HepG2 (cell line): Measurements from ENCODE around the gene SNPH. TPM values are rescaled to one million over a fixed set of nuclear protein-coding genes. Genes with fewer than 3 reads are reported as not detected.
A peak's percentile ranks its signal among the peaks of the same experiment; 100 is the strongest.

Experiments
- FOXP4 ChIP-seq: sonication (generic); formaldehyde crosslinking; IDR thresholded peaks from 2 replicates; pipeline ENCODE4 v1.4.0; 2020; ENCODE audit warnings: missing genetic modification reagents
- HINFP ChIP-seq: sonication (generic); formaldehyde crosslinking; IDR thresholded peaks from 2 replicates; pipeline ENCODE4 v1.4.0; 2020; ENCODE audit warnings: low read depth, mild to moderate bottlenecking, missing genetic modification reagents
- HMG20B ChIP-seq: conservative IDR thresholded peaks from 2 replicates; pipeline ENCODE4 v1.6.1; 2016; ENCODE audit warnings: missing genetic modification reagents, missing compliant biosample characterization
- KLF15 ChIP-seq: sonication (generic); formaldehyde crosslinking; IDR thresholded peaks from 2 replicates; pipeline ENCODE4 v1.8.1; 2023; ENCODE audit warnings: borderline replicate concordance, mild to moderate bottlenecking, inconsistent platforms, missing genetic modification reagents, mixed read lengths
- LRRFIP1 ChIP-seq: sonication (generic); formaldehyde crosslinking; conservative IDR thresholded peaks from 2 replicates; pipeline ENCODE4 v1.4.0; 2020; ENCODE audit warnings: missing genetic modification reagents
- NAIF1 ChIP-seq: sonication (generic); formaldehyde crosslinking; IDR thresholded peaks from 2 replicates; pipeline ENCODE4 v1.5.0; 2020; ENCODE audit warnings: mild to moderate bottlenecking, missing genetic modification reagents, borderline replicate concordance
- POGZ ChIP-seq: sonication (generic); formaldehyde crosslinking; IDR thresholded peaks from 2 replicates; pipeline ENCODE4 v1.4.0; 2020; ENCODE audit warnings: mild to moderate bottlenecking, missing genetic modification reagents
- RXRA ChIP-seq: sonication (generic); formaldehyde crosslinking; IDR thresholded peaks from 2 replicates; pipeline ENCODE4 v1.5.1; 2020; ENCODE audit warnings: missing genetic modification reagents
- SIX4 ChIP-seq: sonication (generic); formaldehyde crosslinking; IDR thresholded peaks from 2 replicates; pipeline ENCODE4 v1.4.0; 2020; ENCODE audit warnings: missing genetic modification reagents
- ZBTB3 ChIP-seq: sonication (generic); formaldehyde crosslinking; IDR thresholded peaks from 2 replicates; pipeline ENCODE4 v1.4.0; 2020; ENCODE audit warnings: low read depth, mild to moderate bottlenecking, moderate library complexity, missing genetic modification reagents, borderline replicate concordance
- ZMYM3 ChIP-seq: sonication (generic); formaldehyde crosslinking; IDR thresholded peaks from 2 replicates; pipeline ENCODE4 v1.5.1; 2020; ENCODE audit warnings: mild to moderate bottlenecking, missing genetic modification reagents
- ZNF10 ChIP-seq: sonication (generic); formaldehyde crosslinking; IDR thresholded peaks from 2 replicates; pipeline ENCODE4 v1.4.0; 2020; ENCODE audit warnings: mild to moderate bottlenecking, low read depth, missing genetic modification reagents, borderline replicate concordance
- ZNF251 ChIP-seq: sonication (generic); formaldehyde crosslinking; IDR thresholded peaks from 2 replicates; pipeline ENCODE4 v1.9.0; 2021; ENCODE audit warnings: mild to moderate bottlenecking, missing genetic modification reagents
- ZNF460 ChIP-seq: sonication (generic); formaldehyde crosslinking; IDR thresholded peaks from 2 replicates; pipeline ENCODE4 v1.5.1; 2020; ENCODE audit warnings: missing genetic modification reagents, mild to moderate bottlenecking, borderline replicate concordance
- ZNF605 ChIP-seq: sonication (generic); formaldehyde crosslinking; IDR thresholded peaks from 2 replicates; pipeline ENCODE4 v1.8.0; 2022; ENCODE audit warnings: mild to moderate bottlenecking, missing genetic modification reagents
- ZNF639 ChIP-seq: conservative IDR thresholded peaks from 2 replicates; pipeline ENCODE4 v1.6.1; 2018; ENCODE audit warnings: missing genetic modification reagents
- ZNF644 ChIP-seq: IDR thresholded peaks from 2 replicates; pipeline ENCODE4 v1.6.1; 2016; ENCODE audit warnings: low read depth
- ZNF790 ChIP-seq: sonication (generic); formaldehyde crosslinking; IDR thresholded peaks from 2 replicates; pipeline ENCODE4 v1.8.0; 2022; ENCODE audit warnings: missing genetic modification reagents, mild to moderate bottlenecking, borderline replicate concordance
- polyA plus RNA-seq, 8 experiments: library from polyadenylated mRNA; depleted of rRNA in 3 of 8; stranded (reverse) in 7 of 8; unstranded in 1 of 8; fragments of >200 nt; fragmentation: Illumina TruSeq in 4 of 8; extraction: Trizol in 4 of 8; gene quantifications; 2 replicates each; pipeline versions ENCODE4 v1.2.1 to v1.2.3, GENCODE V29; 2011 to 2016; ENCODE audit warnings: low read depth in 4 of 8, missing spikeins in 1 of 8, mixed read lengths in 1 of 8; ENCODE audit not compliant: insufficient read depth in 1 of 8
- total RNA-seq, 5 experiments: library from RNA; depleted of rRNA; stranded (reverse); fragments of >200 nt; fragmentation: Illumina TruSeq; extraction: Trizol; gene quantifications; 2 replicates each; pipeline ENCODE4 v1.2.3, GENCODE V29; 2016; ENCODE audit warnings: low read depth in 1 of 5

The SNPH gene
- total and polyA plus RNA-seq, 2 of the 13 experiments (the other 11 are each of a cell fraction or from before 2014, with no cell fraction given), result 0.09 TPM; not detected in 1

- TF ChIP-seq RXRA (CRISPR knock-in tag), result peak; percentile 92
- no peak for TF ChIP-seq LRRFIP1 (CRISPR knock-in tag)
- TF ChIP-seq ZNF10 (CRISPR knock-in tag), result no peak
- TF ChIP-seq ZNF790 (CRISPR knock-in tag), result peak; percentile 85; the same call in 1 of the 2 replicates
- TF ChIP-seq NAIF1 (CRISPR knock-in tag), result peak; percentile 76; the same call in 1 of the 2 replicates
- peak; percentile 7; the same call in 1 of the 2 replicates for TF ChIP-seq ZNF644 (CRISPR knock-in tag)
- 0 out of 2 replicates have a peak, but pooled peaks have one; percentile 83 for TF ChIP-seq KLF15 (CRISPR knock-in tag)
- no peak for TF ChIP-seq ZNF460 (CRISPR knock-in tag)
- TF ChIP-seq ZMYM3 (CRISPR knock-in tag), result no peak; the same call in 1 of the 2 replicates
- peak; percentile 74 for TF ChIP-seq HMG20B (CRISPR knock-in tag)
- peak; percentile 94 for TF ChIP-seq ZNF605 (CRISPR knock-in tag)
- TF ChIP-seq ZNF251, result no peak
- TF ChIP-seq POGZ (CRISPR knock-in tag), result peak; percentile 71; the same call in 1 of the 2 replicates
- TF ChIP-seq ZBTB3 (CRISPR knock-in tag), result no peak; the same call in 1 of the 2 replicates
- TF ChIP-seq SIX4 (CRISPR knock-in tag), result peak; percentile 52
- TF ChIP-seq ZNF639 (CRISPR knock-in tag), result peak; percentile 74; the same call in 1 of the 2 replicates
- TF ChIP-seq FOXP4, result peak; percentile 52; the same call in 1 of the 2 replicates
- TF ChIP-seq HINFP (CRISPR knock-in tag), result 0 out of 2 replicates have a peak, but pooled peaks have one; percentile 18
Observed at GRCh38 chr20:1325173-1326030, 59.3 kb downstream of the SNPH start (continued).
